ENCODE results near the gene LRRN1. TPM values are rescaled to one million over a fixed set of nuclear protein-coding genes. Genes with fewer than 3 reads are reported as not detected.

The LRRN1 gene
- total and polyA plus RNA-seq, 2 of the 4 experiments (the other 2 are of a cell fraction), result 0.18 to 0.41 TPM

GRCh38 chr3:3826521-3826920, 27.3 kb downstream of the LRRN1 start:
- no peak overlapping the region for H2BK20ac ChIP-seq (ENCODE audit: low read depth, low read length)
- dilution Hi-C loops (cut with HindIII; ENCODE audit: low sequenced_read_pairs, unreplicated experiment) (no loop called here), in situ Hi-C loops (cut with MboI; ENCODE audit: low sequenced_read_pairs) (no loop called here), intact Hi-C loops (cut with micrococcal nuclease) (no loop called here)
- H4K20me1 ChIP-seq (ENCODE audit: insufficient read depth, low read length), result no peaks in the 10 kb centered on the region
- no peaks in the 10 kb centered on the region for H3K4me1 ChIP-seq (ENCODE audit: control insufficient read depth, insufficient read depth, low read length)
- BruUV-seq (replicated peaks), result no TSS peak
- no peak for DNase-seq
- no peaks in the 10 kb centered on the region for H3K36me3 ChIP-seq (ENCODE audit: control insufficient read depth, insufficient read depth, low read length)
- no peak overlapping the region for H3K23ac ChIP-seq (ENCODE audit: low read depth, low read length)
- peaks cover 9% of the 10 kb centered on the region for H3K9me3 ChIP-seq (ENCODE audit: control insufficient read depth, insufficient read depth, low read length)
- no peaks in the 10 kb centered on the region for H3K9me1 ChIP-seq (ENCODE audit: insufficient read depth, low read length)
- H3K18ac ChIP-seq (ENCODE audit: low read depth, low read length), result no peak overlapping the region
- H2AK9ac ChIP-seq (replicated peaks; ENCODE audit: low read depth, low read length, poor library complexity), result no peak overlapping the region
- no peak overlapping the region for H2AFZ ChIP-seq (replicated peaks; ENCODE audit: low read length, poor library complexity)
- no peak overlapping the region for H3K9ac ChIP-seq (ENCODE audit: low read depth, low read length)
- no peak for ATAC-seq (ENCODE audit: low read depth)
- CTCF ChIA-PET, result no interaction called here
- no peak overlapping the region for H3K4me3 ChIP-seq (ENCODE audit: insufficient read depth, low read depth, low read length)
- H2BK120ac ChIP-seq (ENCODE audit: low read depth, low read length), result no peak overlapping the region
- H4K5ac ChIP-seq (ENCODE audit: low read depth, low read length), result no peak overlapping the region
- H2AK5ac ChIP-seq (ENCODE audit: low read depth, low read length), result no peak overlapping the region
- no peak overlapping the region for H3K4me2 ChIP-seq (ENCODE audit: low read depth, low read length)
- WGBS, 2 experiments (ENCODE audit: extremely low coverage in 2 of 2, insufficient read length in 1 of 2), result no CpG with 5 or more reads among the region's 4 CpGs
- no peak overlapping the region for H2BK15ac ChIP-seq (ENCODE audit: low read depth, low read length)
- no peak overlapping the region for H3K4ac ChIP-seq (ENCODE audit: low read depth, low read length)
- no peak for TF ChIP-seq SMC3 (IDR thresholded peaks at IDR 0.05; ENCODE audit: low read depth, low read length)
- no peak for TF ChIP-seq MXI1 (IDR thresholded peaks at IDR 0.05; ENCODE audit: borderline replicate concordance, low read depth, low read length)
- TF ChIP-seq MAZ (IDR thresholded peaks at IDR 0.05; ENCODE audit: borderline replicate concordance, low read depth, low read length), result no peak
- no peak for TF ChIP-seq FOS (IDR thresholded peaks at IDR 0.05; ENCODE audit: low read depth, low read length)
- TF ChIP-seq RFX5 (IDR thresholded peaks at IDR 0.05; ENCODE audit: low read depth, low read length), result no peak
- TF ChIP-seq RAD21 (IDR thresholded peaks at IDR 0.05; ENCODE audit: low read length), result no peak
- no peak for TF ChIP-seq NFE2L2 (IDR thresholded peaks at IDR 0.05; ENCODE audit: low read depth, low read length)
- TF ChIP-seq, protein P1, sequence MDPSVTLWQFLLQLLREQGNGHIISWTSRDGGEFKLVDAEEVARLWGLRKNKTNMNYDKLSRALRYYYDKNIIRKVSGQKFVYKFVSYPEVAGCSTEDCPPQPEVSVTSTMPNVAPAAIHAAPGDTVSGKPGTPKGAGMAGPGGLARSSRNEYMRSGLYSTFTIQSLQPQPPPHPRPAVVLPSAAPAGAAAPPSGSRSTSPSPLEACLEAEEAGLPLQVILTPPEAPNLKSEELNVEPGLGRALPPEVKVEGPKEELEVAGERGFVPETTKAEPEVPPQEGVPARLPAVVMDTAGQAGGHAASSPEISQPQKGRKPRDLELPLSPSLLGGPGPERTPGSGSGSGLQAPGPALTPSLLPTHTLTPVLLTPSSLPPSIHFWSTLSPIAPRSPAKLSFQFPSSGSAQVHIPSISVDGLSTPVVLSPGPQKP (IDR thresholded peaks at IDR 0.05; ENCODE audit: borderline replicate concordance, low read depth, low read length), result no peak
- no peak for TF ChIP-seq CHD1 (IDR thresholded peaks at IDR 0.05; ENCODE audit: low read depth, low read length)
- TF ChIP-seq CTCF (conservative IDR thresholded peaks at IDR 0.05; ENCODE audit: low read depth, low read length), result no peak
- no peak for TF ChIP-seq CEBPB (IDR thresholded peaks at IDR 0.05; ENCODE audit: low read depth, low read length)
- no peak overlapping the region for H3K27ac ChIP-seq (ENCODE audit: insufficient read depth, low read length)
- H3K79me1 ChIP-seq (ENCODE audit: low read depth in 1 of 2, low read length in 2 of 2), result no peaks in the 10 kb centered on the region
- H3K14ac ChIP-seq (replicated peaks; ENCODE audit: low read depth, low read length), result no peak overlapping the region
- no peak overlapping the region for H3K56ac ChIP-seq (ENCODE audit: extremely low read depth, insufficient read depth, low read length)
- POLR2A ChIA-PET (ENCODE audit: unreplicated experiment), result no interaction called here
- H4K8ac ChIP-seq (ENCODE audit: low read depth in 2 of 2, low read length in 2 of 2), result no peak overlapping the region
- no peak overlapping the region for H4K91ac ChIP-seq (ENCODE audit: insufficient read depth, low read depth, low read length)
- no peak overlapping the region for H2BK5ac ChIP-seq (ENCODE audit: low read depth, low read length, poor library complexity, severe bottlenecking)
- no peaks in the 10 kb centered on the region for H3K27me3 ChIP-seq (ENCODE audit: control insufficient read depth, insufficient read depth, low read length)

Data from IMR-90 (cell line).